C4-2B (cell line): ENCODE results near the gene UGP2.

Experiments
- ZFX ChIP-seq: fragments of 450-650 bp; IDR thresholded peaks from 2 replicates; pipeline ENCODE4 v1.6.1; 2017
- TF ChIP-seq, protein P1 (sequence below): fragments of 450-650 bp; conservative IDR thresholded peaks from 2 replicates; pipeline ENCODE4 v1.5.1; 2017; ENCODE audit warnings: mild to moderate bottlenecking

- TF ChIP-seq, protein P1, sequence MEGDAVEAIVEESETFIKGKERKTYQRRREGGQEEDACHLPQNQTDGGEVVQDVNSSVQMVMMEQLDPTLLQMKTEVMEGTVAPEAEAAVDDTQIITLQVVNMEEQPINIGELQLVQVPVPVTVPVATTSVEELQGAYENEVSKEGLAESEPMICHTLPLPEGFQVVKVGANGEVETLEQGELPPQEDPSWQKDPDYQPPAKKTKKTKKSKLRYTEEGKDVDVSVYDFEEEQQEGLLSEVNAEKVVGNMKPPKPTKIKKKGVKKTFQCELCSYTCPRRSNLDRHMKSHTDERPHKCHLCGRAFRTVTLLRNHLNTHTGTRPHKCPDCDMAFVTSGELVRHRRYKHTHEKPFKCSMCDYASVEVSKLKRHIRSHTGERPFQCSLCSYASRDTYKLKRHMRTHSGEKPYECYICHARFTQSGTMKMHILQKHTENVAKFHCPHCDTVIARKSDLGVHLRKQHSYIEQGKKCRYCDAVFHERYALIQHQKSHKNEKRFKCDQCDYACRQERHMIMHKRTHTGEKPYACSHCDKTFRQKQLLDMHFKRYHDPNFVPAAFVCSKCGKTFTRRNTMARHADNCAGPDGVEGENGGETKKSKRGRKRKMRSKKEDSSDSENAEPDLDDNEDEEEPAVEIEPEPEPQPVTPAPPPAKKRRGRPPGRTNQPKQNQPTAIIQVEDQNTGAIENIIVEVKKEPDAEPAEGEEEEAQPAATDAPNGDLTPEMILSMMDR: no peak
- TF ChIP-seq ZFX: no peak
Observed at GRCh38 chr2:63845866-63846265, 4.2 kb downstream of the UGP2 start.
